Measurements from ENCODE around the gene SCEL.

- TF ChIP-seq CTCF (tag by site-specific recombination; IDR thresholded peaks at IDR 0.05) = no peak
- no peak for TF ChIP-seq ZBTB10 (tag by site-specific recombination; IDR thresholded peaks at IDR 0.05)
- no peak for TF ChIP-seq ELK4 (IDR thresholded peaks at IDR 0.05; ENCODE audit: borderline replicate concordance, low read depth, low read length)
- no peak for TF ChIP-seq ZNF223 (tag by site-specific recombination; IDR thresholded peaks at IDR 0.05)
- no peak for TF ChIP-seq ZNF558 (tag by site-specific recombination; IDR thresholded peaks at IDR 0.05)
- TF ChIP-seq ZNF624 (tag by site-specific recombination; IDR thresholded peaks at IDR 0.05) = no peak
- TF ChIP-seq SP2 (tag by site-specific recombination; IDR thresholded peaks at IDR 0.05) = no peak
- no peak for TF ChIP-seq ZNF621 (tag by site-specific recombination; IDR thresholded peaks at IDR 0.05)
- TF ChIP-seq ZNF341 (tag by site-specific recombination; IDR thresholded peaks at IDR 0.05; ENCODE audit: low read depth) = no peak
- no peak for TF ChIP-seq PRDM1 (tag by site-specific recombination; IDR thresholded peaks at IDR 0.05)
- TF ChIP-seq ZNF658 (tag by site-specific recombination; IDR thresholded peaks at IDR 0.05) = no peak
Measured at GRCh38 chr13:77595166-77595810, 59.8 kb downstream of the SCEL start.
